ENCODE results near the gene TLE5.

TLE5 gene

GRCh38 chr19:3055741-3056416 lies 6.4 kb downstream of the TLE5 start:
- H3K4me3 ChIP-seq (ENCODE audit: insufficient read depth, low read length, poor library complexity, severe bottlenecking), result no peak overlapping the region

GRCh38 chr19:3054972-3055740 lies 7.1 kb downstream of the TLE5 start:
- no peak overlapping the region for H2AFZ ChIP-seq (ENCODE audit: low read depth, low read length, severe bottlenecking)
- TF ChIP-seq EZH2phosphoT487 (conservative IDR thresholded peaks at IDR 0.05; ENCODE audit: low read length) (no peak), CTCF (IDR thresholded peaks at IDR 0.05; ENCODE audit: insufficient read depth, low read length, poor library complexity, severe bottlenecking) (no peak)
- H3K36me3 ChIP-seq (ENCODE audit: low read length), result no peaks in the 10 kb centered on the region
- no peaks in the 10 kb centered on the region for H3K9me2 ChIP-seq (replicated peaks; ENCODE audit: insufficient read depth, low read length)
- H4K20me1 ChIP-seq (ENCODE audit: low read depth, low read length), result no peaks in the 10 kb centered on the region
- no peaks in the 10 kb centered on the region; the same call in 1 of the 2 replicates for H3K79me2 ChIP-seq (ENCODE audit: insufficient read depth, low read length)
- no peak overlapping the region for H3K9ac ChIP-seq (ENCODE audit: low read length)
- no peak overlapping the region for H3K4me2 ChIP-seq (ENCODE audit: low read depth, low read length, poor library complexity, severe bottlenecking)
- peaks cover 4% of the 10 kb centered on the region; the same call in 1 of the 2 replicates for H3F3A ChIP-seq (ENCODE audit: insufficient read depth)
- H3K4me3 ChIP-seq (ENCODE audit: insufficient read depth, low read length, poor library complexity, severe bottlenecking), result no peak overlapping the region
- H3K9me3 ChIP-seq (ENCODE audit: insufficient read depth, low read length), result no peaks in the 10 kb centered on the region
- no peak overlapping the region for H3K27ac ChIP-seq (ENCODE audit: low read depth, low read length)
- no peaks in the 10 kb centered on the region for H3K27me3 ChIP-seq (ENCODE audit: low read length)

More at GRCh38 chr19:3055741-3056416, 6.4 kb downstream of the TLE5 start:
- no peaks in the 10 kb centered on the region for H3K36me3 ChIP-seq (ENCODE audit: low read length)
- no peaks in the 10 kb centered on the region for H3K27me3 ChIP-seq (ENCODE audit: low read length)
- H3K9me3 ChIP-seq (ENCODE audit: insufficient read depth, low read length), result no peaks in the 10 kb centered on the region
- H3K79me2 ChIP-seq (ENCODE audit: insufficient read depth, low read length), result no peaks in the 10 kb centered on the region; the same call in 1 of the 2 replicates
- no peak overlapping the region for H3K9ac ChIP-seq (ENCODE audit: low read length)
- TF ChIP-seq EZH2phosphoT487 (conservative IDR thresholded peaks at IDR 0.05; ENCODE audit: low read length), result no peak
- TF ChIP-seq CTCF (IDR thresholded peaks at IDR 0.05; ENCODE audit: insufficient read depth, low read length, poor library complexity, severe bottlenecking), result no peak
- no peaks in the 10 kb centered on the region for H4K20me1 ChIP-seq (ENCODE audit: low read depth, low read length)
- no peak overlapping the region for H3K27ac ChIP-seq (ENCODE audit: low read depth, low read length)
- no peak overlapping the region for H3K4me2 ChIP-seq (ENCODE audit: low read depth, low read length, poor library complexity, severe bottlenecking)
- H2AFZ ChIP-seq (ENCODE audit: low read depth, low read length, severe bottlenecking), result no peak overlapping the region
- H3K9me2 ChIP-seq (replicated peaks; ENCODE audit: insufficient read depth, low read length), result no peaks in the 10 kb centered on the region
- peaks cover 9% of the 10 kb centered on the region for H3F3A ChIP-seq (ENCODE audit: insufficient read depth)

- H3K36me3 ChIP-seq (ENCODE audit: low read length), result no peaks in the 10 kb centered on the region
- no peak overlapping the region for H3K4me3 ChIP-seq (ENCODE audit: insufficient read depth, low read length, poor library complexity, severe bottlenecking)
- H3K4me2 ChIP-seq (ENCODE audit: low read depth, low read length, poor library complexity, severe bottlenecking), result no peak overlapping the region
- no peaks in the 10 kb centered on the region; the same call in 1 of the 2 replicates for H3K79me2 ChIP-seq (ENCODE audit: insufficient read depth, low read length)
- H2AFZ ChIP-seq (ENCODE audit: low read depth, low read length, severe bottlenecking), result no peak overlapping the region
- H3K9ac ChIP-seq (ENCODE audit: low read length), result no peak overlapping the region
- no peaks in the 10 kb centered on the region for H4K20me1 ChIP-seq (ENCODE audit: low read depth, low read length)
- H3K27me3 ChIP-seq (ENCODE audit: low read length), result no peaks in the 10 kb centered on the region
- no peaks in the 10 kb centered on the region for H3K9me3 ChIP-seq (ENCODE audit: insufficient read depth, low read length)
- no peaks in the 10 kb centered on the region for H3K9me2 ChIP-seq (replicated peaks; ENCODE audit: insufficient read depth, low read length)
- peaks cover 4% of the 10 kb centered on the region; the same call in 1 of the 2 replicates for H3F3A ChIP-seq (ENCODE audit: insufficient read depth)
- TF ChIP-seq CTCF (IDR thresholded peaks at IDR 0.05; ENCODE audit: insufficient read depth, low read length, poor library complexity, severe bottlenecking) (no peak), EZH2phosphoT487 (conservative IDR thresholded peaks at IDR 0.05; ENCODE audit: low read length) (no peak)
- no peak overlapping the region for H3K27ac ChIP-seq (ENCODE audit: low read depth, low read length)
These were observed 7.9 kb downstream of the TLE5 start for GRCh38 chr19:3054265-3054971.

Measured in SU-DHL-6 (cell line).